Esophagus (tissue), 2 donors: ENCODE results near the gene PLXNB2. TPM values are rescaled to one million over a fixed set of nuclear protein-coding genes. Genes with fewer than 3 reads are reported as not detected.
"Not testable (repeated sequence)": the region's sequence is repeated elsewhere in the genome, so short reads cannot be mapped to it uniquely, and the experiment has no call there.

Source experiments
- H3K27ac ChIP-seq, 2 donors: one replicate each; pipeline ENCODE4 v1.5.1; 2013; ENCODE audit warnings: low read depth in 2 of 2, mild to moderate bottlenecking in 2 of 2, inconsistent platforms in 1 of 2, low read length in 1 of 2, moderate library complexity in 1 of 2
- H3K27me3 ChIP-seq, 2 donors: one replicate each; pipeline ENCODE4 v1.6.1; 2013; ENCODE audit warnings: low read length in 2 of 2, control low read depth in 1 of 2, mild to moderate bottlenecking in 1 of 2; ENCODE audit not compliant: insufficient read depth in 2 of 2, control insufficient read depth in 1 of 2
- H3K36me3 ChIP-seq, 2 donors: one replicate each; pipeline ENCODE4 v1.6.1; 2013; ENCODE audit warnings: low read length in 1 of 2; ENCODE audit not compliant: control insufficient read depth in 2 of 2, insufficient read depth in 2 of 2
- H3K4me1 ChIP-seq, 2 donors: one replicate each; pipeline ENCODE4 v1.6.1; 2013; ENCODE audit warnings: low read length in 1 of 2; ENCODE audit not compliant: control insufficient read depth in 2 of 2, insufficient read depth in 2 of 2
- H3K4me3 ChIP-seq, 2 donors: one replicate each; pipeline ENCODE4 v1.5.1; 2013; ENCODE audit warnings: low read length in 2 of 2, mild to moderate bottlenecking in 2 of 2, low read depth in 1 of 2, moderate library complexity in 1 of 2
- H3K9me3 ChIP-seq, 2 donors: one replicate each; pipeline ENCODE4 v1.6.1; 2013; ENCODE audit warnings: mild to moderate bottlenecking in 2 of 2, low read depth in 1 of 2, low read length in 1 of 2, moderate library complexity in 1 of 2; ENCODE audit not compliant: control insufficient read depth in 2 of 2, insufficient read depth in 1 of 2
- WGBS, 2 donors: extraction: QIAGEN DNeasy Blood & Tissue Kit; methylation state at CpG; one replicate each; pipeline ENCODE4 v1.1.7; 2013; 5-methylcytosine and 5-hydroxymethylcytosine counted together
- polyA plus RNA-seq, 2 donors: library from polyadenylated mRNA; stranded (reverse); fragments of 200-250 nt; gene quantifications; one replicate each; pipeline ENCODE4 v1.2.3, GENCODE V29; 2013
- donor health status: healthy with polysubstance abuse.
- donor health status: Bipolar disorder and iron deficiency.

The PLXNB2 gene
- polyA plus RNA-seq, 2 donors, result 107 to 186 TPM

- H3K4me3 ChIP-seq, result peak overlapping the region in 1 of 2 donors; percentile 91
Observed at GRCh38 chr22:50341977-50342650, 34.7 kb upstream of the PLXNB2 start.

GRCh38 chr22:50339945-50340879, 32.8 kb upstream of the PLXNB2 start:
- no peak overlapping the region for H3K4me3 ChIP-seq
- no peak overlapping the region for H3K27ac ChIP-seq
- peaks cover 0 to 4% of the 10 kb centered on the region in 2 donors for H3K9me3 ChIP-seq
- H3K27me3 ChIP-seq, result no peaks in the 10 kb centered on the region
- H3K4me1 ChIP-seq, result peaks cover 0 to 7% of the 10 kb centered on the region in 2 donors
- WGBS, 2 donors, result 69 to 72% methylated on average over 12 of the region's 12 CpGs
- no peaks in the 10 kb centered on the region for H3K36me3 ChIP-seq

More at GRCh38 chr22:50341977-50342650, 34.7 kb upstream of the PLXNB2 start:
- peaks cover 0 to 3% of the 10 kb centered on the region in 2 donors for H3K36me3 ChIP-seq
- peaks cover under 1 to 12% of the 10 kb centered on the region in 2 donors for H3K4me1 ChIP-seq
- WGBS, 2 donors, result 15% methylated on average over 26 of the region's 26 CpGs
- H3K27ac ChIP-seq, result peak overlapping the region; percentile 56 to 80
- peaks cover 0 to 4% of the 10 kb centered on the region in 2 donors for H3K9me3 ChIP-seq
- no peaks in the 10 kb centered on the region for H3K27me3 ChIP-seq

GRCh38 chr22:50338860-50339462, 31.5 kb upstream of the PLXNB2 start:
- no peak overlapping the region for H3K27ac ChIP-seq
- WGBS, 2 donors, result 98% methylated on average over 4 of the region's 4 CpGs

GRCh38 chr22:50338042-50338573, 30.7 kb upstream of the PLXNB2 start:
- H3K9me3 ChIP-seq, result peaks cover 0 to 4% of the 10 kb centered on the region in 2 donors
- H3K4me1 ChIP-seq, result peaks cover 0 to 7% of the 10 kb centered on the region in 2 donors
- 96 to 97% methylated on average over 5 of the region's 5 CpGs for WGBS, 2 donors
- no peak overlapping the region for H3K27ac ChIP-seq
- no peak overlapping the region for H3K4me3 ChIP-seq
- no peaks in the 10 kb centered on the region for H3K36me3 ChIP-seq
- H3K27me3 ChIP-seq, result no peaks in the 10 kb centered on the region

More at GRCh38 chr22:50338860-50339462, 31.5 kb upstream of the PLXNB2 start:
- Histone ChIP-seq H3K4me3 (no peak overlapping the region), H3K36me3 (no peaks in the 10 kb centered on the region), H3K4me1 (peaks cover 0 to 7% of the 10 kb centered on the region in 2 donors), H3K9me3 (peaks cover 0 to 4% of the 10 kb centered on the region in 2 donors), H3K27me3 (no peaks in the 10 kb centered on the region)

GRCh38 chr22:50337262-50338041, 30.0 kb upstream of the PLXNB2 start:
- Histone ChIP-seq H3K27ac (no peak overlapping the region), H3K36me3 (no peaks in the 10 kb centered on the region), H3K27me3 (no peaks in the 10 kb centered on the region), H3K4me1 (peaks cover 0 to 7% of the 10 kb centered on the region in 2 donors), H3K9me3 (peaks cover 0 to 4% of the 10 kb centered on the region in 2 donors), H3K4me3 (no peak overlapping the region)
- WGBS, 2 donors, result 94 to 96% methylated on average over 13 of the region's 13 CpGs

GRCh38 chr22:50334433-50334832, 27.0 kb upstream of the PLXNB2 start:
- 60 to 74% methylated on average over 5 of the region's 5 CpGs for WGBS, 2 donors
- not testable (repeated sequence) for H3K36me3 ChIP-seq, H3K4me1 ChIP-seq, H3K27ac ChIP-seq, H3K4me3 ChIP-seq, H3K9me3 ChIP-seq, H3K27me3 ChIP-seq

GRCh38 chr22:50329236-50329635, 21.8 kb upstream of the PLXNB2 start:
- H3K36me3 ChIP-seq, result no peaks in the 10 kb centered on the region
- H3K4me1 ChIP-seq, result peaks cover 0 to 4% of the 10 kb centered on the region in 2 donors
- H3K4me3 ChIP-seq, result no peak overlapping the region
- 83 to 86% methylated on average over 6 of the region's 6 CpGs for WGBS, 2 donors
- H3K27ac ChIP-seq, result no peak overlapping the region
- no peaks in the 10 kb centered on the region for H3K9me3 ChIP-seq
- no peaks in the 10 kb centered on the region for H3K27me3 ChIP-seq

GRCh38 chr22:50327711-50328019, 20.2 kb upstream of the PLXNB2 start:
- WGBS, 2 donors, result 68% methylated on average over 22 of the region's 22 CpGs
- H3K4me3 ChIP-seq, result peak overlapping the region; percentile 69 to 83
- no peaks in the 10 kb centered on the region for H3K27me3 ChIP-seq
- no peaks in the 10 kb centered on the region for H3K36me3 ChIP-seq
- peak overlapping the region; percentile 94 to 95 for H3K27ac ChIP-seq
- H3K4me1 ChIP-seq, result peaks cover 0 to 4% of the 10 kb centered on the region in 2 donors
- no peaks in the 10 kb centered on the region for H3K9me3 ChIP-seq
